ENCODE data around the gene SF3B6.

DNA sequence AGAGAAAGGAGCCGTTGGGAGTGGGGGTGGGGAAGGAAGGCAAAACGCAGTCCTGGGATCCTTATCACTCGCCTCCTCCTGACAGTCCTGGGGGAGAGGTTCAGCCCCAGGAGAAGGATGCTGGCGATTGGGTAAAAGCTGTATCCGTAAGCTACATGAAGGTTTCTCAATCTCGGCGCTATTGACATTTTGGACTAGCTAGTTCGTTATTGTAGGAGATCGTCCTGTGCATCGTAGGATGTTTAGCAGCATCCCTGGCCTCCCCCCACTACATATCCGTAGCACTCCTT lies 9.0 kb upstream of the SF3B6 start:
- TF ChIP-seq, protein P1, sequence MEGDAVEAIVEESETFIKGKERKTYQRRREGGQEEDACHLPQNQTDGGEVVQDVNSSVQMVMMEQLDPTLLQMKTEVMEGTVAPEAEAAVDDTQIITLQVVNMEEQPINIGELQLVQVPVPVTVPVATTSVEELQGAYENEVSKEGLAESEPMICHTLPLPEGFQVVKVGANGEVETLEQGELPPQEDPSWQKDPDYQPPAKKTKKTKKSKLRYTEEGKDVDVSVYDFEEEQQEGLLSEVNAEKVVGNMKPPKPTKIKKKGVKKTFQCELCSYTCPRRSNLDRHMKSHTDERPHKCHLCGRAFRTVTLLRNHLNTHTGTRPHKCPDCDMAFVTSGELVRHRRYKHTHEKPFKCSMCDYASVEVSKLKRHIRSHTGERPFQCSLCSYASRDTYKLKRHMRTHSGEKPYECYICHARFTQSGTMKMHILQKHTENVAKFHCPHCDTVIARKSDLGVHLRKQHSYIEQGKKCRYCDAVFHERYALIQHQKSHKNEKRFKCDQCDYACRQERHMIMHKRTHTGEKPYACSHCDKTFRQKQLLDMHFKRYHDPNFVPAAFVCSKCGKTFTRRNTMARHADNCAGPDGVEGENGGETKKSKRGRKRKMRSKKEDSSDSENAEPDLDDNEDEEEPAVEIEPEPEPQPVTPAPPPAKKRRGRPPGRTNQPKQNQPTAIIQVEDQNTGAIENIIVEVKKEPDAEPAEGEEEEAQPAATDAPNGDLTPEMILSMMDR (IDR thresholded peaks at IDR 0.05; ENCODE audit: insufficient read depth, low read length, poor library complexity, severe bottlenecking): no peak
- TF ChIP-seq EZH2phosphoT487 (conservative IDR thresholded peaks at IDR 0.05; ENCODE audit: low read length): no peak

Data from SU-DHL-6 (cell line).